COLO829 (cell line): ENCODE data around the gene FHIP1A.

ENCODE experiments used
- DNase-seq: peaks from one replicate; pipeline ENCODE4 v3.0.0; 2012; ENCODE audit warnings: low spot score

The FHIP1A gene

GRCh38 chr4:151417766-151418376 is 8.9 kb downstream of the FHIP1A start:
- no peak for DNase-seq

GRCh38 chr4:151418385-151418784 is 9.4 kb downstream of the FHIP1A start:
- no peak for DNase-seq

DNA sequence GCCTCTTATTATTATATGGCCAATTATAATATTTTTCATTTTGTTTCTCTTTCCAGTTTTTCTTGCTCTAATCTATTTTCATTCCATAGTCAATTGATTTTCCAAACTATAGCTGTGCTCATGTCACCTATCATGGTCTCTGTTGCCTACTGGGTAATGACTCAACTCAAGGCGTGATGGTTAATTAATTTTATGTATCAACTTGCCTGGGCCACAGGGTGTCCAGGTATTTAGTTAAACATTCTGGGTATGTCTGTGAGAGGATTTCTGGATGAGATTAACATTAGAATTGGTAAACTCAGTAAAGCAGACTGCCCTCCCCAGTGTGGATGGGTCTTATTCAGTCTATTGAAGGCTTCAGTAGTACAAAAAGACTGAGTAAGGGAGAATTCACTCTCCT is 9.9 kb downstream of the FHIP1A start:
- no peak for DNase-seq

GRCh38 chr4:151420250-151420807 is 11.4 kb downstream of the FHIP1A start:
- DNase-seq = no peak

DNA sequence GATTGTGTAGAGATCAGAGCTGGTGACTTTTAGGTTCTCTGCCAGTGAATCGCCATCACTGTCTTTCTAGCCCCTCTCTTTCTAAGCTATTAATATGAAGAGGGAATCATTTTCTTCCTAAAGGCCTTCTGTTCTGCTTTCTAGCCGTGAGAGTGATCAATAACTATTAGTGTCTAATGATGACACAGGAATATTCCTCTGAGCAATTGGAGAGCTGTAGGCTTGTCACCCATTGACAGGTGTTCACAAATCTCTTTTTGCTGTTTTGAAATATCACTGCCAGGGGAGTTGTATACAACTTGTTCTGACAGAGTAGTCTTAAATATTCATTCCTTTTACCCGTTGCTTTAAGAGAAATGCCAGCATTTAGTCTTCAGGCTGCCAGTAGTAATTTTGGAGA is 13.9 kb downstream of the FHIP1A start:
- DNase-seq = no peak

- no peak for DNase-seq
These were observed 17.5 kb downstream of the FHIP1A start for GRCh38 chr4:151426513-151426912.

GRCh38 chr4:151427266-151427665 is 18.3 kb downstream of the FHIP1A start:
- DNase-seq = no peak

- no peak for DNase-seq
These were observed 19.4 kb downstream of the FHIP1A start for GRCh38 chr4:151428346-151428745.

GRCh38 chr4:151429957-151430570 is 21.1 kb downstream of the FHIP1A start:
- DNase-seq = no peak

GRCh38 chr4:151430740-151431457 is 21.9 kb downstream of the FHIP1A start:
- DNase-seq = no peak

DNA sequence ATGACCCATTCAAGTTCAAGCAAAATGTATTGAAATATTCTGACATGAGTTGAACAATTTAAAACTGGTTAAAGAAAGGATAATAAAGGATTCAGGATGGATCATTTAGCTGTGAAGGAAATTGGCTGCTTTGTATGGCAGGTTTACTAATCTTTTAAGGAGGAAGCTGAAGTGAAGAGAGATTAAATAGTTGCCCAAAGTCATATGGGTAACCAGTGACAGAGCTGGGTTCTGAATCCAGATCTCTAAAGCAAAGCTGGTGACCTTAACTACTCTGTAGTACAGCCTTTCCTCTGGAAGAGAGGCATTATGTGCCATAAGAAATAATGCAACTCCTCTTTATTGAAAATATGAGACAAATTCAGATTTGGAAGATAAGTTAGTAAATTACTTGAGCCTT is 22.8 kb downstream of the FHIP1A start:
- DNase-seq = no peak

- DNase-seq = no peak
These were observed 23.7 kb downstream of the FHIP1A start for GRCh38 chr4:151432654-151433053.

DNA sequence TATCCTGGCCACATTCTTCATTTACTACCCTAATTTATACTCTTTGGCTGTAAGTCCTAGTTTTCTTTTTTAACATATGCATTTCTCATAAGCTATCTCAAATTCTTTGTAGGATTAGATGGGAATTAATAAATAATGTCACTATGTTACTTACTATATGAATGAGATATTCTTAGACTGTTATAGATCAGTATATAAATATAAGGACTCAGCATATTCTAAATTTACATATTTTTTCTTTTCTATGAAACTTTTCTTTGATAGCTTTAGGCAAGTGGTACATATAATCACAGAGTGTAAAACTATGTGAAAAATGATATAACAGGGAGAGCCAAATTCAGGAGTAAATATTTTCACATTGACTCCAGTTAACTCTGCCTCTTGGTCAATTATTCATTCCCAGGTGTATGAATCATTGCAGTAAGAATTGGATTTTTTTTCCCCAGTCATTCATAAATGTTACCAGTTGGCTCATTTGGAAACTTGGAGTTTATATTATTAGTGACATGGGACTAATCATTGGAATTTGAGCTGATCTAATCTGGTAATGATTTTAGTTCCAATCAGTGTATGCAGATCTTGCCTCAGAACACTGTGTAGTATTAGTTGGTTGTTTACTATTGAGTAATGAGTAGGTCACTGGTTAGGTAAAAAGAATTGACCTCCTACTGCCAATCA is 25.3 kb downstream of the FHIP1A start:
- no peak for DNase-seq

DNA sequence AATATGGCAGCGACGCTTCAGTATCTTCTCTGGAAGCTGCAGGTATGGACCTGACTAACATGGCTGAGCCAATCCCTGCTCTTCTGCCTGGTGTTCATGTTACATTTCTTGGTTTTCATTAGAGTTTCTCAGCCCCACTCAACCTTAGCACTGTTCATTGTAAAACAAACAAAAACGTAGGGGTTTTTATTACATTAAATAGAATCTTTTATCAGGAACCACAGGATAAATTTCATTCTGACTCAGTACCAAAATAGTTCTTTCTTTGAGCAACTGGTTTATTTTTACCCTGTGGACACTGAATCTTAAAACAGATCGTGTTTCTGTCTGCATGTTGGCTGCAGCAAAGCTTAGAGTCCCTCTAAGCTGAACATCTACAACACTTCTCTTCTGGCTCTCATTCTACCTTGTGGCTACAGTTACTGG is 27.1 kb downstream of the FHIP1A start:
- no peak for DNase-seq

GRCh38 chr4:151437505-151437904 is 28.5 kb downstream of the FHIP1A start:
- no peak for DNase-seq

- no peak for DNase-seq
These were observed 29.2 kb downstream of the FHIP1A start for GRCh38 chr4:151438154-151438553.

DNA sequence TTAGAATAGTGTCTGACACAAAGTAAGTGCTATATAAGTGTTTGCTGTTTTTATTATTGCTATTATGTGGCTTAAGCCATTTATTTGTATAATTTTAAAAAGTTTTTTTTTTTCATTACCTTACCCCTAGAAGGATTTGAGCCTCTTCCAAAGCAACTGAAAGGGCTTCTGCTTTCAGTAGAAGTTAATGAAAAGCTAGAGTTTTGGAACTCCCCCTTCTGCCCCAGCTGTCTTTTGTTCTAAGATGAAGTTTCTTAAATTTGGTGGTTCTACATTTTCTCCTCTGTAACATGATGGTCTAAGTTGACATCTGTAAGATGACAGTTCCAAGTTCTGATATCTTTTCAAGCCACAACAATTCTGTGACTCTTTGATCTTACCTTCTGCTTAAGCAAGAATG is 30.3 kb downstream of the FHIP1A start:
- DNase-seq = no peak

DNA sequence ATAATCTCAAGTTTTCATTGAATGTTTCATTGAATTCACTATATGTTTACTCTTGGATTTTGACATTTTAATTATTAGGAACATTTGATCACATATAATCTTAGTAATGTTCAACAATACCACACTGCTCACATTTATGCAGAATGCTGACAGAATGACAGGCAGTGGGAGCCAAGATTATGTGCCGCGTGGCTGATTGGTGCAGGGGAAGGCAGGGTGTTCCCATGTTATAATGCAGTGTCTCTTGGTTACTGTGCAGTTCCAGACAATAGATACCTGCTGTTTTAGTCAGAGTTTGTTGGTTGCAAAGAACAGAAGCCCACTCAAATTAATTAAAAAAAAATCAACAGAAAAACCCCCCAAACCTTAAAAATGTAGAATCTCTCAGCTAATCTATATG is 33.0 kb downstream of the FHIP1A start:
- no peak for DNase-seq

GRCh38 chr4:151443247-151443646 is 34.3 kb downstream of the FHIP1A start:
- DNase-seq = no peak

DNA sequence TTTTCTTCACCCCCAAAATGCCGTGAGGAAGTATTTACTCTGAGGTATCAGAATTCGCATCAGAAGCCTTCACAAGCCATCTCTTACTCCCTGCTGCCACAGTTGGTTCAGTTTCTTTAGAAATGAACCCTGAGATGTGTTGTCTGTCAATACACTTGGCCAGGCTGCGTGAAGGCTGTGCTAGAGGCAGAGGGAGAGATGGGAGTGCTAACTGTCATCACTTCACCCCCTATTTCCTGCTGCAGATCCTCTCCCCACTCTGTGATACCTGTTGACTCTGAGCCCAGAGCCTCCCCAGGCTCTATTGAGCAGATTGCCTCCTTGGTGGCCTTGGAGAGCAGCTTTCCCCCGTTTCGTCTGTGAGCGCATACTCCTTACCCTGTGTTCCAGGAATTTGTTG is 34.8 kb downstream of the FHIP1A start:
- DNase-seq = no peak

DNA sequence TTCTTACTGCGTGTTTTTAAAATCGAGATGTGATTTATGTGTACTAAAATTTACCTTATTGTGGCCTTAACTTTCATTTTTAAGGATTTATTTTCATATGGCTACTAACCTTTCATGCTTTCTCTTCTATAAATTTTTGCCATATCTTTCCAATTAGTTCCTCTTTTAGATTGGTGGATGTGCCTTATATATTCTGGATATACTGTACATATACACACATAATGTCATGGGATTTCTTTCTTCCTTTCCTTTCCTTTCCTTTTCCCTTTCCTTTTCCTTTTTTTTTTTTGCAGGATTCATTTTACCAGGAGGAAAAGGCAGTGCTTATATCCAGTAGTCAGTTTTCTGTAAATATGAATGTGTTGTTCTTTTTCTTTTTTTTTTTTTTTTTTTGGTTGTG is 37.2 kb downstream of the FHIP1A start:
- DNase-seq = no peak

GRCh38 chr4:151454513-151454912 is 45.5 kb downstream of the FHIP1A start:
- no peak for DNase-seq

GRCh38 chr4:151455212-151455611 is 46.2 kb downstream of the FHIP1A start:
- DNase-seq = no peak
